OCI-LY7 (cell line): ENCODE results near the gene ACCSL. TPM values are rescaled to one million over a fixed set of nuclear protein-coding genes. Genes with fewer than 3 reads are reported as not detected.

Experiments used
- BruUV-seq: library from RNA; stranded (reverse); fragments of 400-500 nt; replicated peaks from 2 replicates; lab custom pipeline; 2021; lab: Mats Ljungman, UMichigan
- CTCF ChIA-PET: fragments of 300-600 bp; sonication (Branson Sonifier 250); formaldehyde crosslinking; loops from one replicate; lab custom pipeline; 2022; ENCODE audit warnings: antibody characterized with exemption; ENCODE audit not compliant: unreplicated experiment; lab: Charles Lee
- POLR2A ChIA-PET: fragments of 300-600 bp; sonication (Branson Sonifier 250); formaldehyde crosslinking; loops from one replicate; lab custom pipeline; 2022; ENCODE audit warnings: antibody characterized with exemption; lab: Charles Lee
- DNase-seq: peaks from one replicate; pipeline ENCODE4 v3.0.0-alpha.2; 2015; ENCODE audit warnings: low spot score
- H2AFZ ChIP-seq: fragments of 200-600 bp; sonication (generic), shearing (Covaris generic); 2 replicates; pipeline ENCODE4 v1.6.1; 2014; ENCODE audit warnings: mild to moderate bottlenecking, antibody characterized with exemption, low read length, moderate library complexity
- H3K27ac ChIP-seq: fragments of 200-600 bp; sonication (generic); 2 replicates; pipeline ENCODE4 v1.5.1; 2014; ENCODE audit warnings: mixed run types, low read depth, mild to moderate bottlenecking, moderate library complexity, low read length, inconsistent platforms; ENCODE audit not compliant: poor library complexity, severe bottlenecking
- H3K36me3 ChIP-seq: fragments of 200-600 bp; sonication (generic); 2 replicates; pipeline ENCODE4 v1.6.1; 2014; ENCODE audit warnings: mild to moderate bottlenecking, antibody characterized with exemption, low read length, moderate library complexity, mixed read lengths; ENCODE audit not compliant: insufficient read depth
- H3K4me1 ChIP-seq: fragments of 200-600 bp; sonication (generic); 2 replicates; pipeline ENCODE4 v1.5.1; 2014; ENCODE audit warnings: mild to moderate bottlenecking, low read length; ENCODE audit not compliant: insufficient read depth, poor library complexity, severe bottlenecking
- H3K4me2 ChIP-seq: fragments of 200-600 bp; sonication (generic); 2 replicates; pipeline ENCODE4 v1.6.1; 2014; ENCODE audit warnings: mild to moderate bottlenecking, low read length
- H3K4me3 ChIP-seq: fragments of 200-600 bp; sonication (generic); 2 replicates; pipeline ENCODE4 v1.5.1; 2014; ENCODE audit warnings: mild to moderate bottlenecking, low read depth, low read length; ENCODE audit not compliant: poor library complexity, severe bottlenecking
- H3K79me2 ChIP-seq: fragments of 200-600 bp; sonication (generic); 2 replicates; pipeline ENCODE4 v1.6.1; 2016; ENCODE audit warnings: low read depth, mild to moderate bottlenecking, low read length, moderate library complexity, mixed read lengths; ENCODE audit not compliant: insufficient read depth
- H3K9me2 ChIP-seq: fragments of 200-600 bp; sonication (generic); 2 replicates; pipeline ENCODE4 v1.6.1; 2016; ENCODE audit warnings: mild to moderate bottlenecking, low read length, mixed read lengths; ENCODE audit not compliant: insufficient read depth
- H3K9me3 ChIP-seq: fragments of 200-600 bp; sonication (generic); 2 replicates; pipeline ENCODE4 v1.6.1; 2014; ENCODE audit warnings: mild to moderate bottlenecking, mixed run types, low read length, mixed read lengths
- H4K20me1 ChIP-seq: fragments of 200-600 bp; sonication (generic); 2 replicates; pipeline ENCODE4 v1.6.1; 2014; ENCODE audit warnings: mild to moderate bottlenecking, antibody characterized with exemption, low read length, moderate library complexity, mixed read lengths; ENCODE audit not compliant: insufficient read depth
- CTCF ChIP-seq: fragments of 200-600 bp; sonication (generic); conservative IDR thresholded peaks from 2 replicates; pipeline ENCODE4 v1.5.1; 2014; ENCODE audit warnings: mild to moderate bottlenecking, antibody characterized with exemption, low read length, moderate library complexity, mixed read lengths
- EZH2phosphoT487 ChIP-seq: fragments of 200-600 bp; sonication (generic); IDR thresholded peaks from 2 replicates; pipeline ENCODE4 v1.6.1; 2018; ENCODE audit warnings: low read depth, borderline replicate concordance, mild to moderate bottlenecking, mixed run types, antibody characterized with exemption, low read length, moderate library complexity, mixed read lengths
- intact Hi-C: fragments of 100-400 bp; cut with micrococcal nuclease; formaldehyde crosslinking; loops from one replicate; pipeline ENCODE4 v1.10.0; 2022; ENCODE audit not compliant: unreplicated experiment
- total RNA-seq, 2 experiments: library from RNA; depleted of rRNA in 1 of 2; stranded (reverse); fragments of >200 nt in 1 of 2; shearing (Covaris generic) in 1 of 2; gene quantifications; 2 replicates each; pipeline ENCODE4 v1.2.3, GENCODE V29; 2014 to 2022

Gene ACCSL
- total RNA-seq, 2 experiments from 2014 or later, result not detected

- DNase-seq, result no peak
- no peak overlapping the region for H3K4me3 ChIP-seq
- CTCF ChIA-PET, result no interaction called here
- no peak overlapping the region for H2AFZ ChIP-seq
- H3K27ac ChIP-seq, result no peak overlapping the region
- intact Hi-C loops, result no loop called here
- TF ChIP-seq EZH2phosphoT487 (no peak), CTCF (no peak)
- H3K4me2 ChIP-seq, result no peak overlapping the region
- POLR2A ChIA-PET, result no interaction called here
- H4K20me1 ChIP-seq, result no peaks in the 10 kb centered on the region
- H3K79me2 ChIP-seq, result no peaks in the 10 kb centered on the region
- no TSS peak for BruUV-seq
- H3K9me2 ChIP-seq, result no peaks in the 10 kb centered on the region
- H3K9me3 ChIP-seq, result no peaks in the 10 kb centered on the region
- H3K36me3 ChIP-seq, result no peaks in the 10 kb centered on the region
- H3K4me1 ChIP-seq, result no peaks in the 10 kb centered on the region
Measured at GRCh38 chr11:44072757-44073658, 25.2 kb downstream of the ACCSL start.

- Histone ChIP-seq H3K4me2 (no peak overlapping the region), H3K36me3 (no peaks in the 10 kb centered on the region), H2AFZ (no peak overlapping the region), H3K9me3 (no peaks in the 10 kb centered on the region), H3K4me1 (no peaks in the 10 kb centered on the region), H4K20me1 (no peaks in the 10 kb centered on the region), H3K9me2 (no peaks in the 10 kb centered on the region), H3K27ac (no peak overlapping the region), H3K4me3 (no peak overlapping the region), H3K79me2 (no peaks in the 10 kb centered on the region)
- POLR2A ChIA-PET, result no interaction called here
- DNase-seq, result no peak
- intact Hi-C loops, result no loop called here
- TF ChIP-seq EZH2phosphoT487, result no peak
- TF ChIP-seq CTCF, result no peak
- BruUV-seq, result no TSS peak
- CTCF ChIA-PET, result interaction anchor here (0.8 kb wide), 1 partner anchor 15 kb away, joined by 3 read pairs; no protein-coding TSS in a partner anchor
Measured at GRCh38 chr11:44078794-44079193, 31.0 kb downstream of the ACCSL start.

GRCh38 chr11:44079376-44079775, 31.6 kb downstream of the ACCSL start:
- Histone ChIP-seq H4K20me1 (no peaks in the 10 kb centered on the region), H3K4me2 (no peak overlapping the region), H3K9me3 (no peaks in the 10 kb centered on the region), H3K4me1 (no peaks in the 10 kb centered on the region), H3K9me2 (no peaks in the 10 kb centered on the region), H3K4me3 (no peak overlapping the region), H3K27ac (no peak overlapping the region), H3K36me3 (no peaks in the 10 kb centered on the region), H3K79me2 (no peaks in the 10 kb centered on the region), H2AFZ (no peak overlapping the region)
- ChIA-PET CTCF (no interaction called here), POLR2A (no interaction called here)
- no peak for DNase-seq
- BruUV-seq, result no TSS peak
- no peak for TF ChIP-seq CTCF
- TF ChIP-seq EZH2phosphoT487, result no peak
- intact Hi-C loops, result no loop called here
